Lung (tissue), 12 donors: ENCODE results near the gene PMEPA1. TPM values are rescaled to one million over a fixed set of nuclear protein-coding genes. Genes with fewer than 3 reads are reported as not detected.

ENCODE experiments used
- ATAC-seq: fragments of 200-7000 bp; cut with Tn5 transposase; one replicate; pipeline ENCODE4 v1.9.1; 2020; ENCODE audit warnings: moderate number of reproducible peaks; ENCODE audit not compliant: insufficient read depth, low FRiP score
- DNase-seq, 3 donors: peaks; one replicate each; pipeline ENCODE4 v3.0.0-alpha.2; 2013 to 2017
- H3K27ac ChIP-seq, 2 donors: one replicate each; pipeline ENCODE4 v1.5.1; 2013; ENCODE audit warnings: mild to moderate bottlenecking in 2 of 2, moderate library complexity in 2 of 2, control low read depth in 1 of 2, inconsistent platforms in 1 of 2, low read depth in 1 of 2, low read length in 1 of 2
- H3K27me3 ChIP-seq, 3 donors: one replicate each; pipeline ENCODE4 v1.5.1; 2013; ENCODE audit warnings: low read length in 2 of 3; ENCODE audit not compliant: control insufficient read depth in 3 of 3, insufficient read depth in 3 of 3
- H3K36me3 ChIP-seq, 4 donors: one replicate each; pipeline ENCODE4 v1.5.1; 2013; ENCODE audit warnings: low read length in 4 of 4, mild to moderate bottlenecking in 1 of 4, moderate library complexity in 1 of 4; ENCODE audit not compliant: control insufficient read depth in 4 of 4, insufficient read depth in 4 of 4
- H3K4me1 ChIP-seq, 5 donors: one replicate each; pipeline ENCODE4 v1.5.1; 2013; ENCODE audit warnings: low read length in 5 of 5, mild to moderate bottlenecking in 2 of 5, moderate library complexity in 1 of 5; ENCODE audit not compliant: control insufficient read depth in 5 of 5, insufficient read depth in 5 of 5
- H3K4me3 ChIP-seq: one replicate; pipeline ENCODE4 v1.5.1; 2013; ENCODE audit warnings: mild to moderate bottlenecking, control low read depth, moderate library complexity
- H3K9ac ChIP-seq, 2 donors: one replicate each; pipeline ENCODE4 v1.5.1; 2013; ENCODE audit warnings: low read length in 2 of 2, control low read depth in 1 of 2; ENCODE audit not compliant: insufficient read depth in 1 of 2
- H3K9me3 ChIP-seq, 4 donors: one replicate each; pipeline ENCODE4 v1.5.1; 2013; ENCODE audit warnings: low read length in 3 of 4, mild to moderate bottlenecking in 1 of 4, moderate library complexity in 1 of 4; ENCODE audit not compliant: control insufficient read depth in 4 of 4, insufficient read depth in 3 of 4
- CTCF ChIP-seq: IDR thresholded peaks from 2 replicates; pipeline ENCODE4 v1.5.1; 2012; ENCODE audit warnings: mild to moderate bottlenecking; ENCODE audit errors: control extremely low read depth, extremely low read depth
- WGBS, 2 donors: extraction: QIAGEN DNeasy Blood & Tissue Kit; methylation state at CpG; one replicate each; pipeline ENCODE4 v1.1.7; 2013; 5-methylcytosine and 5-hydroxymethylcytosine counted together
- polyA plus RNA-seq, 2 donors: library from polyadenylated mRNA; stranded (reverse); fragments of 200-250 nt; gene quantifications; one replicate each; pipeline ENCODE4 v1.2.1, GENCODE V29; 2013
- total RNA-seq, 2 donors: library from RNA; depleted of rRNA in 1 of 2; stranded (reverse); fragments of >200 nt in 1 of 2; gene quantifications; one replicate each; pipeline ENCODE4 v1.2.1, GENCODE V29; 2014 to 2021
- donor health status: control.
- donor health status: control.
- donor health status: Bipolar disorder and iron deficiency.
- donor health status: healthy.
- donor health status: DM: yes; HTN: yes; CAD: no.

PMEPA1 gene
- total and polyA plus RNA-seq, 4 donors, result 10.0 to 44.0 (median 23.9) TPM

GRCh38 chr20:57622201-57622570 lies 87.6 kb downstream of the PMEPA1 start:
- Histone ChIP-seq H3K9me3 (peaks cover 0 to 4% (median 0%) of the 10 kb centered on the region in 4 donors), H3K9ac (no peak overlapping the region), H3K27me3 (no peaks in the 10 kb centered on the region), H3K36me3 (no peaks in the 10 kb centered on the region), H3K27ac (no peak overlapping the region), H3K4me3 (no peak overlapping the region), H3K4me1 (peaks cover 0 to under 1% (median 0%) of the 10 kb centered on the region in 5 donors)
- DNase-seq (no peak), ATAC-seq (no peak)
- WGBS, 2 donors, result 80 to 90% methylated on average over 7 of the region's 7 CpGs
- no peak for TF ChIP-seq CTCF

- H3K4me1 ChIP-seq, result no peaks in the 10 kb centered on the region
- H3K27me3 ChIP-seq, result no peaks in the 10 kb centered on the region
- H3K4me3 ChIP-seq, result no peak overlapping the region
- H3K36me3 ChIP-seq, result no peaks in the 10 kb centered on the region
- peaks cover 0 to 4% (median 0%) of the 10 kb centered on the region in 4 donors for H3K9me3 ChIP-seq
- TF ChIP-seq CTCF, result no peak
- no peak overlapping the region for H3K9ac ChIP-seq
- DNase-seq (no peak), ATAC-seq (no peak)
- no peak overlapping the region for H3K27ac ChIP-seq
- WGBS, 2 donors, result 83 to 91% methylated on average over 16 of the region's 16 CpGs
These were observed 88.2 kb downstream of the PMEPA1 start for GRCh38 chr20:57621421-57622200.

- no peak for TF ChIP-seq CTCF
- ATAC-seq (no peak), DNase-seq (no peak)
- peaks cover 0 to 1% (median 0%) of the 10 kb centered on the region in 3 donors for H3K27me3 ChIP-seq
- no peak overlapping the region for H3K9ac ChIP-seq
- H3K36me3 ChIP-seq, result no peaks in the 10 kb centered on the region
- no peaks in the 10 kb centered on the region for H3K4me1 ChIP-seq
- no peak overlapping the region for H3K4me3 ChIP-seq
- H3K9me3 ChIP-seq, result peaks cover 0 to 4% (median 0%) of the 10 kb centered on the region in 4 donors
- WGBS, 2 donors, result 30 to 63% methylated on average over 11 of the region's 11 CpGs
- H3K27ac ChIP-seq, result no peak overlapping the region
These were observed 88.8 kb downstream of the PMEPA1 start for GRCh38 chr20:57620999-57621398.
